Liver (tissue), 9 donors: ENCODE measurements around the gene NINJ1. TPM values are rescaled to one million over a fixed set of nuclear protein-coding genes. Genes with fewer than 3 reads are reported as not detected.

Experiments
- DNase-seq: peaks from one replicate; pipeline ENCODE4 v3.0.0-alpha.2; 2017; ENCODE audit warnings: low spot score
- H3K27ac ChIP-seq, 2 donors: one replicate each; pipeline ENCODE4 v1.7.0; 2013; ENCODE audit warnings: inconsistent platforms in 2 of 2, low read length in 2 of 2, control low read depth in 1 of 2, low read depth in 1 of 2, mild to moderate bottlenecking in 1 of 2
- H3K27me3 ChIP-seq, 4 donors: one replicate each; pipeline versions ENCODE4 v1.6.1 to v1.7.0; 2013; ENCODE audit warnings: low read length in 3 of 4, inconsistent platforms in 1 of 4, mild to moderate bottlenecking in 1 of 4, moderate library complexity in 1 of 4; ENCODE audit not compliant: control insufficient read depth in 4 of 4, insufficient read depth in 4 of 4
- H3K36me3 ChIP-seq, 4 donors: one replicate each; pipeline versions ENCODE4 v1.6.1 to v1.7.0; 2013; ENCODE audit warnings: low read length in 3 of 4, mild to moderate bottlenecking in 3 of 4, low read depth in 1 of 4, moderate library complexity in 1 of 4; ENCODE audit not compliant: control insufficient read depth in 4 of 4, insufficient read depth in 3 of 4
- H3K4me1 ChIP-seq, 4 donors: one replicate each; pipeline versions ENCODE4 v1.6.1 to v1.7.0; 2013; ENCODE audit warnings: low read length in 3 of 4, mild to moderate bottlenecking in 3 of 4, moderate library complexity in 1 of 4; ENCODE audit not compliant: control insufficient read depth in 4 of 4, insufficient read depth in 4 of 4
- H3K4me3 ChIP-seq, 3 donors: one replicate each; pipeline versions ENCODE4 v1.6.1 to v1.7.0; 2013; ENCODE audit warnings: low read length in 3 of 3, control low read depth in 1 of 3, low read depth in 1 of 3, mild to moderate bottlenecking in 1 of 3
- H3K9ac ChIP-seq, 2 donors: one replicate each; pipeline ENCODE4 v1.7.0; 2013; ENCODE audit warnings: low read length in 2 of 2, mild to moderate bottlenecking in 2 of 2, moderate library complexity in 2 of 2, control low read depth in 1 of 2, low read depth in 1 of 2
- H3K9me3 ChIP-seq, 4 donors: one replicate each; pipeline versions ENCODE4 v1.6.1 to v1.7.0; 2013; ENCODE audit warnings: low read length in 3 of 4; ENCODE audit not compliant: control insufficient read depth in 4 of 4
- ATF3 ChIP-seq: IDR thresholded peaks from 2 replicates; pipeline ENCODE4 v1.6.1; 2016; ENCODE audit warnings: antibody characterized with exemption
- CTCF ChIP-seq: fragments of 150-350 bp; IDR thresholded peaks from 2 replicates; pipeline ENCODE4 v1.5.1; 2017; ENCODE audit warnings: improper control_type of control experiment, low read depth, low read length; ENCODE audit not compliant: missing input control
- FOXA1 ChIP-seq: IDR thresholded peaks from 2 replicates; pipeline ENCODE4 v1.6.1; 2016; ENCODE audit warnings: antibody characterized with exemption
- FOXA2 ChIP-seq: IDR thresholded peaks from 2 replicates; pipeline ENCODE4 v1.6.1; 2016; ENCODE audit warnings: antibody characterized with exemption
- HNF4G ChIP-seq: IDR thresholded peaks from 2 replicates; pipeline ENCODE4 v1.6.1; 2016; ENCODE audit warnings: antibody characterized with exemption
- JUND ChIP-seq, 2 donors: IDR thresholded peaks; 2 replicates each; pipeline ENCODE4 v1.6.1; 2016; ENCODE audit warnings: antibody characterized with exemption in 2 of 2
- MAX ChIP-seq: IDR thresholded peaks from 2 replicates; pipeline ENCODE4 v1.6.1; 2016; ENCODE audit warnings: antibody characterized with exemption
- NR2F2 ChIP-seq: IDR thresholded peaks from 2 replicates; pipeline ENCODE4 v1.6.1; 2016; ENCODE audit warnings: antibody characterized with exemption
- RAD21 ChIP-seq, 2 donors: IDR thresholded peaks; 2 replicates each; pipeline ENCODE4 v1.6.1; 2016; ENCODE audit warnings: antibody characterized with exemption in 2 of 2, mild to moderate bottlenecking in 2 of 2
- REST ChIP-seq: IDR thresholded peaks from 2 replicates; pipeline ENCODE4 v1.6.1; 2016; ENCODE audit warnings: antibody characterized with exemption, mild to moderate bottlenecking
- RXRA ChIP-seq, 2 donors: IDR thresholded peaks; 2 replicates each; pipeline ENCODE4 v1.6.1; 2017 to 2018; ENCODE audit warnings: antibody characterized with exemption in 2 of 2, mild to moderate bottlenecking in 1 of 2
- YY1 ChIP-seq: IDR thresholded peaks from 2 replicates; pipeline ENCODE4 v1.6.1; 2016; ENCODE audit warnings: antibody characterized with exemption, mild to moderate bottlenecking
- ZBTB33 ChIP-seq: IDR thresholded peaks from 2 replicates; pipeline ENCODE4 v1.6.1; 2016; ENCODE audit warnings: antibody characterized with exemption
- WGBS: extraction: QIAGEN DNeasy Blood & Tissue Kit; methylation state at CpG from one replicate; pipeline ENCODE4 v1.1.7; 2013; 5-methylcytosine and 5-hydroxymethylcytosine counted together
- polyA plus RNA-seq, 2 donors: library from polyadenylated mRNA; stranded (reverse) in 1 of 2; unstranded in 1 of 2; fragments of 200-250 nt in 1 of 2; fragments of >200 nt in 1 of 2; fragmentation: Nextera tagmentation in 1 of 2; extraction: Ambion mirVana in 1 of 2; gene quantifications; one replicate each; pipeline versions ENCODE4 v1.2.1 to v1.2.3, GENCODE V29; 2013 to 2015
- total RNA-seq, 2 donors: library from RNA; depleted of rRNA; stranded (reverse); fragments of >200 nt; gene quantifications; one replicate each; pipeline ENCODE4 v1.2.3, GENCODE V29; 2014
- donor health status: healthy.
- donor health status: healthy.
- donor health status: healthy.
- donor health status: healthy.
- donor health status: healthy.

The NINJ1 gene
- total and polyA plus RNA-seq, 4 donors: 31.2 to 72.1 (median 55.2) TPM

GRCh38 chr9:93177676-93178075, 43.6 kb upstream of the NINJ1 start:
- Histone ChIP-seq H3K9ac (no peak overlapping the region), H3K4me1 (no peaks in the 10 kb centered on the region), H3K27ac (no peak overlapping the region), H3K9me3 (no peaks in the 10 kb centered on the region), H3K27me3 (no peaks in the 10 kb centered on the region), H3K4me3 (no peak overlapping the region), H3K36me3 (no peaks in the 10 kb centered on the region)
- no peak for DNase-seq
- WGBS: 81% methylated on average over 6 of the region's 6 CpGs
- no peak for TF ChIP-seq ATF3
- TF ChIP-seq YY1: no peak
- no peak for TF ChIP-seq RXRA (IDR thresholded peaks at IDR 0.05)
- no peak for TF ChIP-seq ZBTB33
- TF ChIP-seq REST: no peak
- TF ChIP-seq NR2F2: no peak
- TF ChIP-seq RAD21 (IDR thresholded peaks at IDR 0.05): no peak
- TF ChIP-seq JUND (IDR thresholded peaks at IDR 0.05): no peak

- Histone ChIP-seq H3K4me3 (no peak overlapping the region), H3K36me3 (no peaks in the 10 kb centered on the region), H3K4me1 (no peaks in the 10 kb centered on the region), H3K27me3 (no peaks in the 10 kb centered on the region), H3K9ac (no peak overlapping the region), H3K27ac (no peak overlapping the region), H3K9me3 (no peaks in the 10 kb centered on the region)
- 81% methylated on average over 3 of the region's 3 CpGs for WGBS
- DNase-seq: no peak
- TF ChIP-seq YY1: no peak
- no peak for TF ChIP-seq HNF4G
- no peak for TF ChIP-seq MAX
- TF ChIP-seq CTCF: no peak
- no peak for TF ChIP-seq REST
- TF ChIP-seq ATF3: no peak
- TF ChIP-seq FOXA2: no peak
- no peak for TF ChIP-seq FOXA1
Observed at GRCh38 chr9:93174976-93175375, 40.9 kb upstream of the NINJ1 start.
